HG03457 (cell line): ENCODE measurements around the gene TIE1.

ENCODE experiments used
- ATAC-seq: cut with Tn5 transposase; IDR thresholded peaks from one replicate; pipeline ENCODE4 v1.9.1; 2021; ENCODE audit warnings: moderate number of reproducible peaks; ENCODE audit not compliant: unreplicated experiment

Gene TIE1

DNA sequence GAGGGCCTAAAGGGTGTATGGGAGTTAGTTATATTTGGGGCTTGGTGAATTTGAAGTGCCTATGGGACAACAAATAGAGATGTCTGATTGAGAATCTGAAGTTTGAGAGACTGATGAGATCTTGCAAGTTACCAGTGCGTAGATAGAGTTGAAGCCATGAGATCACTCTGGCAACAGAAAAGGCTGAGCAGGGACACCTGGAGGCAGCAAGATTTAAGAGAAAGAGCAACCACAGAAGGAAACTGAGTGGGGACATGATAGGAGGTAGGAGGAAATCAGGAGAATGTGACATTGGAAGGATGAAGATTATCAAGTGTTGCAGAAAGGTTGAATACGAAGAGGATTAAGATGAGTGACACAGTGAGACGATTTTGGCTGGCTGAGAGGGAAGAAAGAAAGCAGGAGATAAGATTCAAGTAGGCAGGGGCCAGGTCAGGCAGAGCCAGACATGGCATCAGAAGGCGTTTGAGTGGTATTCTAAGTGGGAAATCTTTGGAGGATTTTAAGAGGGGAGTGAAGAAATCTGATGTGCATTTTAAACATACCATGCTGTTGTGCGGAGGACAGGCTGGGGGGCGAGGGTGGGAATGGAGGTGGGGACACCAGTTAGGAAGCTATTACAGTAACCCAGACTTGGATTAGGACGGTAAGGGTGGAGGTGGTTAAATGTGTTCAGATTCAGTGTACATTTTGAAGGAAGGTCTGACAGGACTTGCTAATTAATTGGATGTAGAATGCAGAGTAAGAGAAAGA, 33.8 kb downstream of the TIE1 start:
- ATAC-seq, result no peak

DNA sequence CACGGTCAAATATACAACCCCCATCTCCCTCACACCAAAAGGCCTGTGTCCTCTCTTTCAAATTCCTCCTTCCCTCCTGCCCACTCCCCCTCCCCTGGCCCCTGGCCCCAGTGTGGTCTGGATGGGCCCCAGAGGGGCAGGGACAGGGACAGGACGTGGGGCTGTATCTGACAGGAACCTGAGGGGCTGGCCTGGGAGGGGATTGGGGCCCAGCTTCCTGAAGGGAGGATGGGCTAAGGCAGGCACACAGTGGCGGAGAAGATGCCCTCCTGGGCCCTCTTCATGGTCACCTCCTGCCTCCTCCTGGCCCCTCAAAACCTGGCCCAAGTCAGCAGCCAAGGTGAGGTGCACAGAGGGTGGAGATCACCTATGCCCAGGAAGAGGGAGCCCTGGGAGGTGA, 36.8 kb downstream of the TIE1 start, which contains the start of gene MPL:
MPL (plus strand) TSS at position 231 of the 400 bp plus-strand sequence; CDS start at position 262, 31 bp downstream.
- ATAC-seq, result no peak

DNA sequence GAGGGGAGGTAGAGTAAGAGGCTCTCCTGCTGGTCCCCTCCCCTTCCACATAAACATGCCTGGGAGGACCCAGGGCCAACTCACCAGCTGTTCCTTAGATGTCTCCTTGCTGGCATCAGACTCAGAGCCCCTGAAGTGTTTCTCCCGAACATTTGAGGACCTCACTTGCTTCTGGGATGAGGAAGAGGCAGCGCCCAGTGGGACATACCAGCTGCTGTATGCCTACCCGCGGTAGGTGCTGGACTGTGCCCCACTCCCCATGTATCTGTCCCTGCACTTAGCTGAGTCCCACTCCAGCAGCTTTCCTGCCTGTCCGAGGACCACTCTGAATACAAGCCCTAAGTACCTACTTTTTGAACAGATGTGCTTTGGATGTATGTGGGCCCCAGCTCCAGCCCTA, 37.2 kb downstream of the TIE1 start:
- no peak for ATAC-seq

DNA sequence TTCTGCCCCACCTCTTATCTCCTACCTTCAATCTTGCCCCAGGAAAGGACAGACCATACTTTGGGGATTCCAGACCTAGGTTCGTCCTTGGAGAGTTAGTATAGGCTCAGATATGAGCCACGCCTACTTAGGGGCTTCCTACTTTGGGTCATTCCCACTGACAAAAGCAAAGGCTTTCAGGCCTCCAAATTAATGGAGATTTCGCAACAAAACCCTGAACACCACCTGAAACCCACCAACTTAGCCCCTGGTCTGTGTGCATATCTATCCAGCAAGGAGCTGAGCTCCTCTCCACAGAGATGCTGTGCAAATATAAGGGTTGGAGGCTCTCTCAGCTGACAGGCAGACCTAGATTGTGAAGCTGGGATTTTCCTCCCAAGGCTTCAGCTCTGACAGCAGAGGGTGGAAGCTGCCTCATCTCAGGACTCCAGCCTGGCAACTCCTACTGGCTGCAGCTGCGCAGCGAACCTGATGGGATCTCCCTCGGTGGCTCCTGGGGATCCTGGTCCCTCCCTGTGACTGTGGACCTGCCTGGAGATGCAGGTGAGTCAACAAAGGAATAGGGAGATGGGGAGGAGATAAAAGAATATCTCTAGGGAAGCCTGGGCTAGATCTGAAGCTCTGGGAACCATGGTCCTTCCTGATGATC, 38.9 kb downstream of the TIE1 start:
- no peak for ATAC-seq

DNA sequence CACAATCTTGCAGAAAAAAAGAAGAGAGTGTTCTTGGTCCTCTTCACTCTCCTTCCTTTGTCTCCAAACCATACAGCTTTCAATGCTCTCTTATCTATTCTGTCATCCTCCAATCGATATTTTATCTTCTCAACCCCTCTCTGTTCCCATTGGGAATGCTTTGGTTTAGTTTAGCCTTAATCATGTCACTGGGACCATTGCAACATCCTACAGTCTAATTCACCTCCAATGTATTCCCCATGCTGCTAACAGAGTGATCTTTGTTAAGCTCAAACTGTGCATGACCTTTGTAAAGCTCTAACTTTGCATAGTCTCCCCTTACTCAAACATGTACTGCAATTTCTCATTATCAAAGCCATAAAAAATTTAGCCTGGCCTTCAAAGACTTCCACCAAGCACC, 39.8 kb downstream of the TIE1 start:
- ATAC-seq, result no peak

DNA sequence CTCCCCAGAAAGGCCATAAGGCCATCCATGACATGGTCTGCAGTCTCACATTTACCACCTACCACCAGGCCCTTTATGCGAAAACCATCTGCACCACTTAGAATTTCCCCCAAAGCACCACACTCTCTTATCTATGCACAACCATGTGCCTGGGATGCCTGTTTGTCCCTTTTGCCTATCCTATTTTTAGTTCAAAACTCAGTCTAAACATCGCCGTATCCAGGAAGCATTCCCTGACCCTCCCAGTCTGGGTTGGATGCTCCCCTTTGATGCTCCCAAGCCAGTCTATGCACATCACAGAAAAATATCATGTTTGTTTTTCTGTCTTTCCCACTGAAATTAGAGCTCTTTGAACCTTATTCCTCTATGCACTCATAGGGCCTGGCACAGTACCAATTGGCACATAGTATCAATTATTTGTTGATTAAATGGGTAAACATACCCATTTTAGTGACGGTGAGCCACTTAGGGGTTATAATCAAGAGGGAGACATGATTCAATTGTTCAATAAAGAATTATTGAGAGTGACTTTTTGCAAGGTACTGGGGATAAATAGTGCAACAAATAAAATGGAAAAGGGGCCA, 43.6 kb downstream of the TIE1 start:
- no peak for ATAC-seq

DNA sequence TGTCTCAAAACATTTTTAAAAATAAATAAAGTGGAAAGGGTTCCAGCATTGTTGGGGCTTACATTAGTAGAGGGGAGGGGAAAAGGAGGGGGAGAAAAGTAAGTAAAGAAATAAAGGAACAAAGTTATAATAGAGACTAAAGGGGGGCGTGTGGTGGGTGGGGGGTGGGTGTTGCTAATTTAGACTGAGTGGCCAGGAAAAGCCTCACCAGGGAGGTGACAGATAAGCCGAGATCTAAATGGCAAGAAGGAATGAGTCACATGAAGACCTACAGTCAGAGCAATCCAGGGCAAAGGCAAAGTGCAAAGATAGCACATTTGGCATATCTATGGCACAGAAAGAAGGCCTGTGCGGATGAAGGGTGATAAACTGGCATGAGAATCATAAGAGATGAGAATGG, 44.3 kb downstream of the TIE1 start:
- no peak for ATAC-seq

DNA sequence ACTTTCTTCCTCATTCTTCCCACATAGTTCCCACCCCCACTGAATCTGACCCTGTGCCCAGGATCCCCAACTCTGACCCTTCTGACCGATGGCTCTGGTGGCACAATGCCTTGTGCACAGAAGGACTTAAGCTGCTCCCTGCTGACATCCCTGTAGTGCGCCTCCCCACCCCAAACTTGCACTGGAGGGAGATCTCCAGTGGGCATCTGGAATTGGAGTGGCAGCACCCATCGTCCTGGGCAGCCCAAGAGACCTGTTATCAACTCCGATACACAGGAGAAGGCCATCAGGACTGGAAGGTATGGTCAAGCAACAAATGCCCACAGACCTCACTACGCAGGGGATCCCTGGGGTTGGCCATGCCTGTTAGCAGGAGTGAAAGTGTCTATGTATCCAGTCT, 45.9 kb downstream of the TIE1 start:
- no peak for ATAC-seq

DNA sequence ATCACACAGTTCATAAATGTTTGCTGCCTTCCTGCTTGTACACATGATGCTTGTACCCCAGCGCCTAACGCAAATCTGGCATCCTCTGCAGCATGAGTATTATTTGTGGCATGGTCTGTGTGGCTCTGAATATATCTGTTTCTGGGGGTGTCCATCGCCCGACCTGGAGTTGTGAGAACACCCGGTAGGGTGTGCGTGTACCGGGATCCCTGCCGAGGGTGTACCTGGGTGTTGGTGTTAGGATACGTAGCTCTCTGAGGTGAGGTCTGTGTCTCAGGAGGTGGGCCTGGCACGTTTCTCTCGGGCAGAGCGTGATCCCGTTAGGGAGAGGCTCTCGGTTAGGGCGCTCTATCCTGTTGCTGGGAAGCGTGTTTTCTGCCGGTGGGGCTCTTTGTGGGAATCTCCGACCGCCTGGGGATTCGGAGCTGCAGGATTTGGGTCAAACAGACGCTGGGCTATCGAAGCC, 47.6 kb downstream of the TIE1 start:
- no peak for ATAC-seq

DNA sequence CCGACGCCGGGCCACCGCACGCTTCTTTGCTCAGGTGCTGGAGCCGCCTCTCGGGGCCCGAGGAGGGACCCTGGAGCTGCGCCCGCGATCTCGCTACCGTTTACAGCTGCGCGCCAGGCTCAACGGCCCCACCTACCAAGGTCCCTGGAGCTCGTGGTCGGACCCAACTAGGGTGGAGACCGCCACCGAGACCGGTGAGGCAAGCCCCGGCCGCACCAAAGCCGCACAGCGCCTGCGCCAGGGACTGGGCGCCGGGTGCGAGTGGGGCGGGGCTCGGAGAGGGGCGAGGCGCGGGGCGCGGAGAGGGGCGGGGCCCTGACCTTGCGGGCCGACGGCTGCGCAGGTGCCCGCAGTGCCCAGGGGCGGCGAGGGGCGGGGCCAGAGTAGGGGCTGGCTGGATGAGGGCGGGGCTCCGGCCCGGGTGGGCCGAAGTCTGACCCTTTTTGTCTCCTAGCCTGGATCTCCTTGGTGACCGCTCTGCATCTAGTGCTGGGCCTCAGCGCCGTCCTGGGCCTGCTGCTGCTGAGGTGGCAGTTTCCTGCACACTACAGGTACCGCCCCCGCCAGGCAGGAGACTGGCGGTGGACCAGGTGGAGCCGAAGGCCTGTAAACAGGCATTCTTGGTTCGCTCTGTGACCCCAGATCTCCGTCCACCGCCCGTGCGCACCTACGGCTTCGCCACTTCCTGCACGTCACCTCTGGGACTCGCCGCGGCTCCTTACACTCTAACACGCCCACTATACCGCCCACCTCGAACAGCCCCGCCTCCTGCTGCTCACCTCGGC, 48.2 kb downstream of the TIE1 start:
- ATAC-seq, result no peak

DNA sequence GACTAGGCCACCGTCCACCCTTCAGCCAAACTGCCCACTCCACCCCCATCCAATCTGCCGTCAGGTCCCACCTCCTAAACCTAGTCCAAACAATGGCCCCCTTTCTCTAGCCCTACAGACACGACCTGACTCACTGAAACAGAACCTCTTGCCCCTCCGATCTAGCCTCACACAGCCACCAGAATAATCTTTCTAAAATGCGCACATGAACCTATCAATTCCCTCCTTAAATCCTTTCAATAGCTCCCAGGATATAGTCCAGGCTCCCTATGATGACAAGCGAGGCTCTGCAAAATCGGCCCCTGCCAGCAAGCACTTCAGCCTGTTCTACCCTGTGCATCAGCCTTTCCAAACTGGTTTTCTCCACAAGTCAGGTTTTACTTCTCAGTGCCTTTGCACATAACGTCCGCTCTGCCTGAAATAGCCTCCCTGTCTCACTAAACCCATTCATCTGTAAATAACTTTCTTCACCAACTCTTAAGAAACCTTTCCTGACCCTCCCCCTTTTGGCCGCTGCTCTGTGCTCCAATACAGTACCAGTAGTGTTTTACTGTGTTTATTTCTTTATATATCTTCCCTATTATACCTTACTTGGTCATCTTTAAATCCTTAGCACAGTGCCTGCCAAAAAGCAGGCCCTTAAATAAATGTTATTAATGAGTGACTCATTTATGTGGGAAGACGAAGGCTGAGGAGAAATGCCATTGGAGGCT, 49.0 kb downstream of the TIE1 start:
- ATAC-seq, result no peak

DNA sequence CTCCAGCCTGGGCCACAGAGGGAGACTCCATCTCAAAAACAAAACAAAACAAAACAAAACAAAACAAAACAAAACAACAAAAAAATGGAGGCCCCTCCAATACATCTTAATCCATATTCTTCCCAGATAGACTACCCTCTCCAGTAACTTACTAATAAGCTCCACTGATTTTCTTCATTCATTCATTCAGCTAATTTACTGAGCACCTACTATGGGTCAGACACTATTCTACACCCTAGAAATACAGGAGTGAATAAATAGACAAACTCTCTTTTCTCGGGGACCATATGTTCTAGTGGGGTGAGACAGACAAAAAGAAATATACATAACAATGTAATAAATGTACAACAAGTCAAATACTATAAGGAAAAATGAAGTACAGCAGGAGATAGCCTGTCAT, 50.2 kb downstream of the TIE1 start:
- no peak for ATAC-seq

DNA sequence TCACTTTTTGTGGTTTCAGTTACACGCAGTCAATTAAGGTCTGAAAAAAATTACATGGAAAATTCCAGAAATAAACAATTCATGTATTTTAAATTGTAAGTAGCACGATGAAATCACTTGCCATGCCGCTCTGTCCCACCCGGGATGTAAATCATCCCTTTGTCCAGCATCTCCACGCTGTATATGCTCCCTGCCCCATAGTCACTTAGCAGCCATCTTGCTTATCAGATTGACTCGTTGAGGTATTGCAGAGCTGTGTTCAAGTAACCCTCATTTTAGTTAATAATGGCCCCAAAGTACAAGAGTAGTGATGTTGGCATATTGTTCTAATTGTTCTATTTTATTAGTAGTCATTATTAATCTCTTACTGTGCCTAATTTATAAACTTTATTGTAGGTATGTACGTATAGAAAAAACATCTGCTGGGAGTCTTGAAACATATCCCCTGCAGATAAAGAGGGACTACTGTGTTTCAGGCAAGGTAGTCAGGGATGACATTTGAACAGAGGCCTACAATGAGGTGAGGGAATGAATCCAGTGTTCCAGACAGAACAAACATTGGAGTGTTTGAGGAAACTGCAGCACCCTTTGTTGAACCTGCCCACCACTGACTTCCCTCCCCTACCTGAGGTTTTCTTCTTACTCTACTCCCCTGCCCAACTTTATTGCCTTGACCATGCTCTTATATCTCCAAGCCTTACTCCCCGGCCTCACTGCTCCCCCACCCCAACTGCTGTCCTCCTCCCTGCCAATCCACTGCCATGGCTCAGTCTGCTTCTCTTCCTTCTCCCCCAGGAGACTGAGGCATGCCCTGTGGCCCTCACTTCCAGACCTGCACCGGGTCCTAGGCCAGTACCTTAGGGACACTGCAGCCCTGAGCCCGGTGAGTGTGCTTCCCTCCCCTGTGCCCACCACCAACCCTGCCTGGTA, 50.9 kb downstream of the TIE1 start:
- ATAC-seq, result no peak

DNA sequence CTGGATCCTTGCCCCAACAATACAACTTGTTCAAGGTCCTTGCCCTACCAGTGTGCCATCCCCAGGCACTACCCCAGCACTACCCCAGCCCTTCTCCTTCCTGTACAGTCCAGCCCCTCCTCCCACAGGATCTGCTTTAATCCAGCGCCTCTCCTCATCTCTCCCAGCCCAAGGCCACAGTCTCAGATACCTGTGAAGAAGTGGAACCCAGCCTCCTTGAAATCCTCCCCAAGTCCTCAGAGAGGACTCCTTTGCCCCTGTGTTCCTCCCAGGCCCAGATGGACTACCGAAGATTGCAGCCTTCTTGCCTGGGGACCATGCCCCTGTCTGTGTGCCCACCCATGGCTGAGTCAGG, 51.5 kb downstream of the TIE1 start:
- no peak for ATAC-seq

DNA sequence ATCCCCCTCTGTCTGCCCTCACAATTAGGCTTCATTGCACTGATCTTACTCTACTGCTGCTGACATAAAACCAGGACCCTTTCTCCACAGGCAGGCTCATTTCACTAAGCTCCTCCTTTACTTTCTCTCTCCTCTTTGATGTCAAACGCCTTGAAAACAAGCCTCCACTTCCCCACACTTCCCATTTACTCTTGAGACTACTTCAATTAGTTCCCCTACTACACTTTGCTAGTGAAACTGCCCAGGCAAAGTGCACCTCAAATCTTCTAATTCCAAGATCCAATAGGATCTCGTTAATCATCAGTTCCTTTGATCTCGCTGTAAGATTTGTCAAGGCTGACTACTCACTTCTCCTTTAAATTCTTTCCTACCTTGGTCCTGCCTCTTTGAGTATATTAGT, 52.1 kb downstream of the TIE1 start:
- ATAC-seq, result no peak

DNA sequence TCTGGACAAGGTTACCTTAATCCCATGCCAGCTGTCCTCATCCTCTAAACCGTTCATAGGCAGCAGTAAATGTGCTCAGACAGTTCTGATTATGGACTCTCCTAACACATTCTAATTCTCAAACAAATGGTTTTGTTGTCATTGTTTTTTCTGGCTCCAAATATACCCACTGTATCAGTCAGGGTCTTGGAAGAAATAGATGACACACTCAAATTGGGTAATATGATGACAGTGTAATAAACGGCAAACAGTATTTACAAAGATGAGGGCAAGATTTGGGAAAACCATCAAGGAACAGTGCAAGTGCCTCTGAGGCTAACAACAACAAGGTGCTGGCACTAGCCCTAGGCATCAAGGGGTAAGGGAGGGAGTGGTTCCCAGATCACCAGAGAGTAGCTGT, 53.7 kb downstream of the TIE1 start:
- no peak for ATAC-seq

DNA sequence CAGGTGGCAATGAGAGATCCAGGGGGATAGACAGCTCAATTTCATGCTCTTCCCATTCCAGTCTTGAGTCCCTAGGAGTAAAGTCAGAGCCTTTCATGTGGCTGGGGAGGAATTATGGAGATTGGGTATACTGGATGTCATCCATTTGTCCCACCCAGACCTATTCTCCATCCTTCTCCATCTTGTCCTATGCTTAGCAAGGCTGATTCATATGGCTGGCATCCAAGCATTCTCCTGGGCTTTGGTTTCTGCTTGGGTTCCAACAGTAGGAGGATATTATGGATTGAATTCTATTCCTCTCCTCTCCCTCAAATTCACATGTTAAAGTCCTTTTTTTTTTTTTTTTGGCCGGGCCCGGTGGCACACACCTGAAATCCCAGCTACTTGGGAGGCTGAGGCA, 54.2 kb downstream of the TIE1 start:
- ATAC-seq, result no peak

DNA sequence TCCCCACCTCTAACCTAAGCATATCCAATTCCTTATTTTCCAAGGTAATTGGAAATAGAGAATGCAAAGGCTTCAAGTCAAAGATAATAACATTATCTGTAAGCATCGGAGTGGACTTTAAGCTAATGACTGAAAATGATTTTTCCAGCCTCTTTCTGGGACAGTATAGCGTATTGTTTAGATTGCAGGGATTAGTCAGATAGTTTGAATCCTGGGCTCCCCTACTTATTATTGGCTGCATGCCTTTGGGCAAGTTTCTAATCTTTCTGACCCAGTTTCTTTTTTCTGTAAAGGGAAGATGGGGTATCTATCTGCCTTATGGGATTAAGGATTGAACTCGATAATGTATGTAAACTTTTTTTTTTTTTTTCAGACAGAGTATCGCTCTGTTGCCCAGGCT, 56.5 kb downstream of the TIE1 start:
- ATAC-seq, result no peak

DNA sequence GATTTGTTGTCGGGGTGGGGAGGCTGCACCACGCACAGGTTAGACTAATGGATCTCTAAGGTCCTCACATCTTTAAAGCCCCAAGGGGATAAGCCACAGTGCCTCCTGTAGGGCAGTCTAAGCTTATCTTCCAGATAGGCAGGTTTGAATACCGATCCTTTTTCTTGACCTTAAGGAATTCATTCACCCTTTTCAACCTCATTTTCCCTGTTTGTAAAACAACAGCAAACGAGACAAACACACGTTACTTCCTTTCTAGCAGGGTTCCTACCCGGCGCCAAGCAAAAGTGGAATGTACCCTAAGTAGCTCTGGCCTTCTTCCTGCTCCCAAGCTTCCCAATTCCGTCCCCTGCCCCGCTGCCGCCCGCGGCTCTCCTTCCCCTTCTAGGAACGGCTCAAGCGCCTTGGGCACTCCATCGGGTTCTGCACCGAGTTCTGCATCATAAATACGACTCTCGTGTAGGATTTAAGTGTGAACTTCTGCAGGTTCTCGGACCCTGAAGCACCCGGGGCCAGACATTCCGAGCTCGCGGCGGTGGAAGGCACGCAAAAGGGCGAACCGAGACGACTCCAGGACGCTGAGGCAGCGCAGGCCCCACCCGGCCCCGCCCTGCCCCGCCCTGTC, 57.5 kb downstream of the TIE1 start:
- no peak for ATAC-seq
